Esophagus muscularis mucosa (tissue), 3 donors: ENCODE data around the gene UGT2B28.
"Not testable (repeated sequence)": the region's sequence is repeated elsewhere in the genome, so short reads cannot be mapped to it uniquely, and the experiment has no call there.

Experiments
- POLR2A ChIP-seq: fragments of 450-650 bp; IDR thresholded peaks from one replicate; pipeline ENCODE4 v1.6.1; 2017; ENCODE audit warnings: antibody characterized with exemption, moderate library complexity, mild to moderate bottlenecking, low read depth
- POLR2AphosphoS5 ChIP-seq, 2 donors: sonication (generic); formaldehyde crosslinking; IDR thresholded peaks; one replicate each; pipeline ENCODE4 v1.6.1; 2017; ENCODE audit warnings: antibody characterized with exemption in 2 of 2
- TF ChIP-seq, protein P1 (sequence below), 3 experiments: fragments of 200-600 bp in 2 of 3; fragments of 450-650 bp in 1 of 3; sonication (generic) in 2 of 3; IDR thresholded peaks; one replicate each; pipeline ENCODE4 v1.5.1; 2017 to 2019; ENCODE audit warnings: antibody characterized with exemption in 3 of 3, mild to moderate bottlenecking in 2 of 3, moderate library complexity in 1 of 3

DNA sequence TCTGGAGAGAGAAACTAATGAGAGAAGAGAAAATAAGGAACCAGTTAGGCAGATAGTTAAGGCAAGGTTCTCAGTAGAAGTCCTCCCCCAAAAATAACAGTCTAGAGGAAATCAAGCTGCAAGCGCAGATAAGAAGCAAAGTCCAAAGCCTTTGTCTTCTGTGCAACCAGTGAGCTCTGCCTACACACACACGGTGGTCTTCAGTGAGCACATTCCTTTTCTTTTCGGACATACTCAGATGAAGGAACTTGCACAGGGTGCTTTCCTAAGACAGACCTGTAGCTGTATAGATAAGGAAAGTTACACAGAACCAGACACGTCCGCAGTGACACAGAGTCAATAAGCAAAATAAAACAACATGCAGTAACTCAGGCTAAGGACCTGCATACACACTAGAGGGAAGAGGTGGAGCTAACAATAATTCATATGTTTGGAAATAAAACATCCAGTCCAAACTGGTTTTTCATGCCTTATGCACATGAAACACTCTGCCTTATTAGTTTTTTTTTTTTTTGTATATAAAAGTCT is 29.3 kb downstream of the UGT2B28 start:
- TF ChIP-seq, protein P1, sequence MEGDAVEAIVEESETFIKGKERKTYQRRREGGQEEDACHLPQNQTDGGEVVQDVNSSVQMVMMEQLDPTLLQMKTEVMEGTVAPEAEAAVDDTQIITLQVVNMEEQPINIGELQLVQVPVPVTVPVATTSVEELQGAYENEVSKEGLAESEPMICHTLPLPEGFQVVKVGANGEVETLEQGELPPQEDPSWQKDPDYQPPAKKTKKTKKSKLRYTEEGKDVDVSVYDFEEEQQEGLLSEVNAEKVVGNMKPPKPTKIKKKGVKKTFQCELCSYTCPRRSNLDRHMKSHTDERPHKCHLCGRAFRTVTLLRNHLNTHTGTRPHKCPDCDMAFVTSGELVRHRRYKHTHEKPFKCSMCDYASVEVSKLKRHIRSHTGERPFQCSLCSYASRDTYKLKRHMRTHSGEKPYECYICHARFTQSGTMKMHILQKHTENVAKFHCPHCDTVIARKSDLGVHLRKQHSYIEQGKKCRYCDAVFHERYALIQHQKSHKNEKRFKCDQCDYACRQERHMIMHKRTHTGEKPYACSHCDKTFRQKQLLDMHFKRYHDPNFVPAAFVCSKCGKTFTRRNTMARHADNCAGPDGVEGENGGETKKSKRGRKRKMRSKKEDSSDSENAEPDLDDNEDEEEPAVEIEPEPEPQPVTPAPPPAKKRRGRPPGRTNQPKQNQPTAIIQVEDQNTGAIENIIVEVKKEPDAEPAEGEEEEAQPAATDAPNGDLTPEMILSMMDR (IDR thresholded peaks at IDR 0.05), result not testable (repeated sequence)
- TF ChIP-seq POLR2A; POLR2AphosphoS5 (IDR thresholded peaks at IDR 0.05): not testable (repeated sequence)
